ENCODE measurements around the gene MAGEA6.
"Not testable (repeated sequence)": the region's sequence is repeated elsewhere in the genome, so short reads cannot be mapped to it uniquely, and the experiment has no call there.

The MAGEA6 gene

GRCh38 chrX:152761582-152761981 is 7.9 kb downstream of the MAGEA6 start:
- H3K18ac ChIP-seq (ENCODE audit: low read length); H3K27ac ChIP-seq (ENCODE audit: low read depth, low read length); H3K79me2 ChIP-seq (ENCODE audit: control insufficient read depth, insufficient read depth, low read length); H3K56ac ChIP-seq (ENCODE audit: low read length); H2BK120ac ChIP-seq (ENCODE audit: low read depth, low read length); H4K8ac ChIP-seq (ENCODE audit: low read depth, low read length); H2AK5ac ChIP-seq (ENCODE audit: low read length); DNase-seq; H3K36me3 ChIP-seq (ENCODE audit: control insufficient read depth, insufficient read depth, low read length); H3K4me1 ChIP-seq (ENCODE audit: control insufficient read depth, low read depth, low read length); H3K4me3 ChIP-seq (ENCODE audit: low read length); H3K4ac ChIP-seq (ENCODE audit: low read depth, low read length); H3K9ac ChIP-seq (ENCODE audit: low read length); H3K4me2 ChIP-seq (ENCODE audit: low read length); H2BK5ac ChIP-seq (ENCODE audit: low read length); H4K5ac ChIP-seq (ENCODE audit: low read length); H3K79me1 ChIP-seq (ENCODE audit: low read length); H3K23ac ChIP-seq (ENCODE audit: low read length); H3K27me3 ChIP-seq (ENCODE audit: insufficient read depth, low read length, poor library complexity); H2BK15ac ChIP-seq (replicated peaks; ENCODE audit: low read depth): not testable (repeated sequence)
- no CpG with 5 or more reads among the region's 7 CpGs for WGBS (ENCODE audit: extremely low coverage, insufficient coverage, low lambda C conversion rate)

GRCh38 chrX:152759544-152759943 is 9.9 kb downstream of the MAGEA6 start:
- H3K79me1 ChIP-seq (ENCODE audit: low read length); H3K27me3 ChIP-seq (ENCODE audit: insufficient read depth, low read length, poor library complexity); H2BK15ac ChIP-seq (replicated peaks; ENCODE audit: low read depth); H3K27ac ChIP-seq (ENCODE audit: low read depth, low read length); H4K5ac ChIP-seq (ENCODE audit: low read length); H3K79me2 ChIP-seq (ENCODE audit: control insufficient read depth, insufficient read depth, low read length); DNase-seq; H3K4ac ChIP-seq (ENCODE audit: low read depth, low read length); H3K4me2 ChIP-seq (ENCODE audit: low read length); H2AK5ac ChIP-seq (ENCODE audit: low read length); H3K4me3 ChIP-seq (ENCODE audit: low read length); H3K18ac ChIP-seq (ENCODE audit: low read length); H4K8ac ChIP-seq (ENCODE audit: low read depth, low read length); H2BK120ac ChIP-seq (ENCODE audit: low read depth, low read length); H3K23ac ChIP-seq (ENCODE audit: low read length); H3K9ac ChIP-seq (ENCODE audit: low read length); H3K36me3 ChIP-seq (ENCODE audit: control insufficient read depth, insufficient read depth, low read length); H3K56ac ChIP-seq (ENCODE audit: low read length); H3K4me1 ChIP-seq (ENCODE audit: control insufficient read depth, low read depth, low read length); H2BK5ac ChIP-seq (ENCODE audit: low read length): not testable (repeated sequence)
- WGBS (ENCODE audit: extremely low coverage, insufficient coverage, low lambda C conversion rate), result no CpG with 5 or more reads among the region's 7 CpGs

- H2BK15ac ChIP-seq (replicated peaks; ENCODE audit: low read depth); H3K27ac ChIP-seq (ENCODE audit: low read depth, low read length); H3K79me2 ChIP-seq (ENCODE audit: control insufficient read depth, insufficient read depth, low read length); H3K79me1 ChIP-seq (ENCODE audit: low read length); H3K4me1 ChIP-seq (ENCODE audit: control insufficient read depth, low read depth, low read length); H3K18ac ChIP-seq (ENCODE audit: low read length); H3K4me3 ChIP-seq (ENCODE audit: low read length); H3K9ac ChIP-seq (ENCODE audit: low read length); H3K23ac ChIP-seq (ENCODE audit: low read length); H4K5ac ChIP-seq (ENCODE audit: low read length); H3K4me2 ChIP-seq (ENCODE audit: low read length); H3K36me3 ChIP-seq (ENCODE audit: control insufficient read depth, insufficient read depth, low read length); H3K27me3 ChIP-seq (ENCODE audit: insufficient read depth, low read length, poor library complexity); H4K8ac ChIP-seq (ENCODE audit: low read depth, low read length); H2BK120ac ChIP-seq (ENCODE audit: low read depth, low read length); DNase-seq; H3K56ac ChIP-seq (ENCODE audit: low read length); H3K4ac ChIP-seq (ENCODE audit: low read depth, low read length); H2AK5ac ChIP-seq (ENCODE audit: low read length); H2BK5ac ChIP-seq (ENCODE audit: low read length): not testable (repeated sequence)
- WGBS (ENCODE audit: extremely low coverage, insufficient coverage, low lambda C conversion rate), result no CpG with 5 or more reads among the region's 2 CpGs
These were observed 10.6 kb downstream of the MAGEA6 start, which contains the start of gene CSAG3 for GRCh38 chrX:152758918-152759317. Gene CSAG3 (plus strand): TSS chrX:152759218.

- H3K36me3 ChIP-seq (ENCODE audit: control insufficient read depth, insufficient read depth, low read length); H2AK5ac ChIP-seq (ENCODE audit: low read length); H3K23ac ChIP-seq (ENCODE audit: low read length); H4K8ac ChIP-seq (ENCODE audit: low read depth, low read length); H3K79me1 ChIP-seq (ENCODE audit: low read length); H3K18ac ChIP-seq (ENCODE audit: low read length); H3K4me1 ChIP-seq (ENCODE audit: control insufficient read depth, low read depth, low read length); H2BK120ac ChIP-seq (ENCODE audit: low read depth, low read length); H4K5ac ChIP-seq (ENCODE audit: low read length); H3K4ac ChIP-seq (ENCODE audit: low read depth, low read length); H3K27ac ChIP-seq (ENCODE audit: low read depth, low read length); H3K79me2 ChIP-seq (ENCODE audit: control insufficient read depth, insufficient read depth, low read length); DNase-seq; H3K56ac ChIP-seq (ENCODE audit: low read length); H3K4me3 ChIP-seq (ENCODE audit: low read length); H3K4me2 ChIP-seq (ENCODE audit: low read length); H3K27me3 ChIP-seq (ENCODE audit: insufficient read depth, low read length, poor library complexity); H3K9ac ChIP-seq (ENCODE audit: low read length); H2BK5ac ChIP-seq (ENCODE audit: low read length); H2BK15ac ChIP-seq (replicated peaks; ENCODE audit: low read depth): not testable (repeated sequence)
- no CpG with 5 or more reads among the region's 5 CpGs for WGBS (ENCODE audit: extremely low coverage, insufficient coverage, low lambda C conversion rate)
These were observed 14.6 kb downstream of the MAGEA6 start for GRCh38 chrX:152754871-152755270.

GRCh38 chrX:152753686-152754650 is 15.5 kb downstream of the MAGEA6 start, which contains the start of gene MAGEA2:
Gene MAGEA2 (minus strand): TSS chrX:152753842. CDS start chrX:152751363, 2,479 bp downstream.
- not testable (repeated sequence) for H2BK15ac ChIP-seq (replicated peaks; ENCODE audit: low read depth); H2BK5ac ChIP-seq (ENCODE audit: low read length); H4K5ac ChIP-seq (ENCODE audit: low read length); H3K23ac ChIP-seq (ENCODE audit: low read length); H2AK5ac ChIP-seq (ENCODE audit: low read length); H3K4me3 ChIP-seq (ENCODE audit: low read length); DNase-seq; H3K4me2 ChIP-seq (ENCODE audit: low read length); H3K27me3 ChIP-seq (ENCODE audit: insufficient read depth, low read length, poor library complexity); H3K4ac ChIP-seq (ENCODE audit: low read depth, low read length); H3K36me3 ChIP-seq (ENCODE audit: control insufficient read depth, insufficient read depth, low read length); H3K27ac ChIP-seq (ENCODE audit: low read depth, low read length); H2BK120ac ChIP-seq (ENCODE audit: low read depth, low read length); H3K9ac ChIP-seq (ENCODE audit: low read length); H4K8ac ChIP-seq (ENCODE audit: low read depth, low read length); H3K79me2 ChIP-seq (ENCODE audit: control insufficient read depth, insufficient read depth, low read length); H3K56ac ChIP-seq (ENCODE audit: low read length); H3K79me1 ChIP-seq (ENCODE audit: low read length); H3K4me1 ChIP-seq (ENCODE audit: control insufficient read depth, low read depth, low read length); H3K18ac ChIP-seq (ENCODE audit: low read length)
- WGBS (ENCODE audit: extremely low coverage, insufficient coverage, low lambda C conversion rate), result no CpG with 5 or more reads among the region's 35 CpGs
